HG03460 (cell line): ENCODE measurements around the gene SIPA1L3.

ENCODE experiments used
- ATAC-seq: cut with Tn5 transposase; IDR thresholded peaks from one replicate; pipeline ENCODE4 v1.9.1; 2021; ENCODE audit not compliant: unreplicated experiment

The SIPA1L3 gene

GRCh38 chr19:37975596-37976515 is 68.8 kb downstream of the SIPA1L3 start:
- ATAC-seq = no peak

DNA sequence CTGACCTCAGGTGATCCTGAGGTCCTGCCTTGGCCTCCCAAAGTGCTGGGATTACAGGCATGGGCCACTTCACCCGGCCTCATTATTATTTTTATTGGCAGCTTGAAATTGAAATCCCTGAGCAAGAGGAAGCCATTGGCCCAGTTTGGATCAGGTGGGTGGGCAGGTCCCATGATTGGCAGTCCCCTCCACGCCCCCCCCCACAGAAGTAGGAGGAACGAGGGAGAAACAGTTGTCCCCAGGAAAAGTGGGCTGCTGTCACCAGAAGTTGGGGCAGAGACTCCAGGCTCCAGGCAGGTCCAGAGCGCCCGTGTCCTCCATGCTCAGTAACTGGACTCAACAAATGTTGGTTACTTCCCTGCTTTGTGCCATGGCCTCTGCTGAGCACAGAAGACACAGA is 70.4 kb downstream of the SIPA1L3 start:
- no peak for ATAC-seq

DNA sequence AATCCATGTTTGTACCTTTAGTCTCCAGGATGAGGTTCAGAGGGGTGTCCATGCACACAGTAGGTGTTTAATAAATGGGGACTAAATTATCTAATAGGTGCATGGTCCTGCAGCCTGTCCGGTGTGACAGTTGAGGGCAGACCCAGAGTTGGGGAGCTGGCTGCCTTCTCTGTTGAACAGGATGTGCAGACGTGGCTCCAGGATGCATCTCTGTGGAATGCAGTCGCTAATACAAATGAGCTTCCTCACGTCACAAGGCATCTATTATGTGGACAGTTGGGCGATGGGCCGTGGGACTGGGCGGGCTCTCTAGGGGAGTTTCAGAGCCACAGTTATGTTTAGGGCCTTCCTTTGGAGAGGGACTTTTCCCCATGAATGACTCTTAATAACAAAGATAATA is 71.0 kb downstream of the SIPA1L3 start:
- no peak for ATAC-seq

DNA sequence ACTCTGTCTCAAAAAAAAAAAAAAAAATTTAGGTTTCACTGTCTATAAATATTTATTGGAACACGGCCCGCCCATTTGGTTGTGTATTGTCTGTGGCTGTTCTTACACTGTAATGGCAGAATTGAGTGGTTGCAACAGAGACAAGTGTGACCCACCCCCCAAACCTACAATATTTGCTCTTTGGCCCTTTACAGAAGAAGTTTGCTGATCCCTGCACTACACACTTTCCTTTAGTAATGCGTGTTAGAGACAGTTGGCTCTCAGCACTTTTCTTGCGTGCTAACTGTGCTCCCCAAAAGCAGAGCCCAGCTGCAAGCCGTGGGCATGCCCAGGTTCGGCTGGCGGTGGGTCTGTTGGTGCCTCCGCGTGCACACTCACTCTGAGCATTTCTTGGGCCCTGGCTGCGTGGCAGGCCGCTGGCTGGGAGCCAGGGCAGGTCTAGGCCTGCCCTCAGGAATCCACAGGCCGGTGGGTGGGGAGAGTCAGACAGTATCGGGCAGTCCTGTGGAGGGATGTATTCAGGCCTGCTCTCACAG is 72.6 kb downstream of the SIPA1L3 start:
- no peak for ATAC-seq

DNA sequence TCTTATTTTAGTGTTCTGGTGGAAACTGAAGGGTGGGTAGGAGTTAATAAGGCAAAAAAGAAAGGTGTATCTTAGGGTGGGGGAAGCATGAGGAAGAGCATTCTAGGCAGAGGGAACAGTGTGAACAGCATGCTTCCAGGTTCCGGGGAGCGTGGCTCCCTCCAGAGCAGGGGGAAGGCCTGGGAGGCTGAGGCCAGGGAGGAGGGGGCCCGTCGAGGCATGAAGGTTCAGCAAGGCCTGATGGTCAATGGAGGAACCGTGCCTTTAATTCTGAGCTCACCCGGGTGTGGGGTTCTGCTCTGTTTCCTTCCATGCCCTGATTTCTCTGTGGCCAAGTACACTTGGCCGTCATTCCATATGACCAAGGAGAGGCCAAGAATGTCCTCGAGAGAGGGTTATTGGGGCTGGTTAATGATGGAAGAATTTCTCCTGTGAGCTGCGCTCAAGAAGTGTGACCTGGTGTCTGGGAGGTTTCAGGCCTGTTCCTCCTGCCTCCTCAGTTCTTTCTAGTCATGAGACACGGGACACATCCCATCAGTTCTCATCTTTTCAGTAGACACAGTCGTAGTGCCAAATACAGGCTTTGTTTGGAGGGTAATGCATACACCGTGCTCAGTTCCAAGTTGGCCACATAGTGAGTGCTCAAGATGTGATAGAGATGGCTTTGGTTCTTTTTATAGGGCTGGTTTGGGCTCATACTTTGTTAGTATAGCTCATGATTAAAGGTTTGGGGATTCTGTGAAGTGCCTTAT is 73.6 kb downstream of the SIPA1L3 start:
- ATAC-seq = no peak

GRCh38 chr19:37981785-37982475 is 74.9 kb downstream of the SIPA1L3 start:
- ATAC-seq = no peak

DNA sequence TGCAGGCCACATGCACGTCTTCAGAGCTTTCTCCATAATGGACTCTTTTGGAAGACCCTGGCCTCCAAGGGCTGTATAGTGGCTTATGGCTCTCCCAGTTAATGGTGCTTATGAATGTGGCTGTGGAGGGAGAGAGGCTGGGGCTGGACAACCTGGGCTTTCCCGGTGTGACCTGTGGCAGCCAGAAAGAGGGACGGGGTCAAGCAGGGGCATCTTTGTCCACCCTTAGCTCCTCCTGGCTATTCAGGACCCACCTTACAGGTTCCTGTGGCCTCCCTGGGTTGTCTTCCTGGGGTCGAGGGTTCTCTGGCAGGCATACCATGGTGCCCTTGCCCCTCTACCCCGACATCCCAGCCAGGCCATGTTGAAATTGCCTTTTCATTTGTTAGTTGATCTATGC is 75.6 kb downstream of the SIPA1L3 start:
- no peak for ATAC-seq

DNA sequence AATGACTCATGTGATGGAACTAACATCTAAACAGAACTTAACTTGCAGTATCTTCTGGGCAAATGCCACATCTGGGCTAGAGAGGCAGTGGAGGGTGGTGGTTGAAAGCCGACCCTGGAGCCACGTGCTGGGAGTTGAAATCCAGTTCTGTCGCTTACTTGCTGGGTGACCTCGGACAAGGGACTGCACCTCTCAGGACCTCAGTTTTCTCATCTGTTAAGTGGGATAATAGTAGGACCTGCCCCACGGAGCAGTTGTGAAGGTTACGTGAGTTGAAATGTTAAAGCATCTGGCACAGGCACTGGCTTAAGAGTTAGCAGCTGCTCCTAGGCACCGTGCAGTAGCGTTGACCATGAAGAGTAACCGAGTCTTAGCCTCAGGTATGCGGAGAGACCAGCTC is 76.1 kb downstream of the SIPA1L3 start:
- no peak for ATAC-seq

GRCh38 chr19:37983916-37984315 is 76.9 kb downstream of the SIPA1L3 start:
- ATAC-seq = no peak

DNA sequence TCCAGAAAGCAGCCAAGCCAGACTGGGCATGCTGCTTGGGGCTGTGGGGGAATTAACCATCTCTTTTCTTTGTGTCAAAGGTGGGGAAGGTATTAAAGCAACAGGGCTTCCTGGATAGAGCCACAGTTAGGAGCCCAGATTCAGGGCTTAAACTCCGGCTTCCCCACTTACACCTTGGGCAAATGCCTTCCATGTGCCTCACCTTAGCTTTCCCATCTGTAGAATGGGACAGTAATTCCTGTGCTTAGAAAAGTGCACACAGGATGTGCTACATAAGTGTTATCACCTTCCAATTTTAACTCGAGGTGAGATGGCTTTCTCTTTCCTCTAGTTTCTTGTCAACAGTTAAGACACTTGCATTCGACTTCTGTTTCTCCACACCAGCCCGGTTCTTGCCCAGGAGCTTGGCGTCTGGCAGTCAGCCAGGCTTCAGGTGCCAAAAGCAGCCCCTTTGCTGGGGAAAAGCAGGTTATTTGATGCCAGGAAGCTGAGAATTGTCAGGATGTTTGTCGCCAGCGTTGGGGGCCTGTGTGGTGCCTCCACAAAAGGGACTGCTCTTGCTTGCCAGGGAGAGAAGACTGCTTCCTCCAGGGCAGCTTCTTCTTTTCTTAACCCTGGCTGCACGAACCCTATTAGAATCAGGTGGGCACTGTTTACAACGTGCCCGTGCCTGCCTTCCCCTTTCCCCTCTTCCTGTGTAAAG is 79.2 kb downstream of the SIPA1L3 start:
- ATAC-seq = no peak

DNA sequence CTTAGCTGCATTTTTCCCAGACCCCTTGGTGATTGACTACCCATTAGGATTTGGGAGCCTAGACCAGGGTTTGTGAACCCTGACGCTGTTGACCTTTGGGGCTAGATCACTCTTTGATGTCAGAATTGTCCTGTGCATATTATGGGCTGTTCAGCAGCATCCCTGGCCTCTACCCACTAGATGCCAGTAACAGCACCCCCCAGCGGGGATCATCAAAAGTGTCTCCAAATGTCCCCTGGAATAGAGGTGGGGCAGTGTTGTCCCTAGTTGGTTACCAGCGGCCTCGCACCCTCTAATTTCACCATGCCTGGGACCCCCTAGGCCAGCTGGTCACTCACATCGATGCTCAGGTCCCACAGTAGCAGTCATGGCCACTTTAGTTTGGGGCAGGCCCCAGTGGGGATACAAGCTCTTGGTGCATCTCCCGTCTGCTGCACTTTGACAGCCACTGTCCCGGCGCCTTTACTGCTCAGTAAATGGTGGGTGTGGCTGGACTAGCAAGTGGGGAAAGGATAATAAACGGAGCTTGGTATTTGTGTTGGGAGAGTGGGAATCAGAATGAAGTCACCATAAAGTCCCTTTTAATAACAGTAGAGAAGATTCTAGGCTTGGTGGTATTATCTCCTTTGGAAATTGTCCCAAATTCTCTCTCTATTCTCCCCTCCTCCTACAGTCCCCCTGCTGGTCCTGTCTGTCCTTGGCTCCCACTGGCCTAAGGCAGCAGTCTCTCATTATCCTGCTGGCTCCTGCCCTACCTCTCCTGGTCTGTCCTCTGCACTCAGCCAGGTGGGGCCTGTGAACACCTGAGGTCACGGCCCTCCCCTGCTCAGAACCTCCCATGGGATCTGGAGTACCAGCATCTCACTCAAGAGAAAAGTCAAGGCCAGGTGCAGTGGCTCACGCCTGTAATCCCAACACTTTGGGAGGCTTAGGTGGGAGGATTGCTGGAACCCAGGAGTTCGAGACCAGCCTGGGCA is 80.6 kb downstream of the SIPA1L3 start:
- no peak for ATAC-seq

DNA sequence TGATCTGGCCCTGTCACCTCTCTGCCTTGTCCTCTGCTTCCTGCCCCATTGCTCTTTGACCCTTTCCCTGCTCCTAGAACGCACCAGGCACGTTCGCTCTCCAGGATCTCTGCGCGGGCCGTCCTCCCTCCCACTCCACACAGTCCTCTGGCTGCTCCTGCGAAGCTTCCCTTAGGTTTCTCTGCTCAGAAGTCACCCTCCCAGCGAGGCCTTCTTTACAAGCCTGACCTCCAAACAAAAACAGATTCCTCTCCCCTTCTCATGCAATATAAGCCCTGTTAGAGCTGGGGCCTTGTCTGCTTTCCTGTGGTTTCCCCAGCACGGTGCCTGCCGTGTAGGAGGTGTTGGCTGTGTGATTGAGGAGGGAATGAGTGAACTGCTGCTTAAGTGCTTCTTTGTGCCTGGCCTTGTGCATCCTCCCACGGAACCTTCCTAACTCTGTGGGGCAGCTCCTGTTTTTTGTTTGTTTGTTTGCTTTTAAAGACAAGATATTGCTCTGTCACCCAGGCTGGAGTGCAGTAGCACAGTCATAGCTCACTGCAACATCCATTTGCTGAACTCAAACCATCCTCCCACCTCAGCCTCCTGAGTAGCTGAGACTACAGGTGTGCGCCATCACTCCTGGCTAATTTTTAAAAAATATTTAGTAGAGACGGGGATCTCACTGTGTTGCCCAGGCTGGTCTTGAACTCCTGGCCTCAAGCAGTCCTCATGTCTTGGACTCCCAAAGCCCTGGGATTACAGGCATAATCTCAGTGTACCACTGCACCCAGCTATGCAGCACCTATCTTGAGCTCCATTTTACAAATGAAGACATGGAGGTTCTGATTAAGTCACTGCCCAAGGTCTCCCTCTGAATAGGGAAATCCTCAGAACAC is 82.0 kb downstream of the SIPA1L3 start:
- no peak for ATAC-seq

DNA sequence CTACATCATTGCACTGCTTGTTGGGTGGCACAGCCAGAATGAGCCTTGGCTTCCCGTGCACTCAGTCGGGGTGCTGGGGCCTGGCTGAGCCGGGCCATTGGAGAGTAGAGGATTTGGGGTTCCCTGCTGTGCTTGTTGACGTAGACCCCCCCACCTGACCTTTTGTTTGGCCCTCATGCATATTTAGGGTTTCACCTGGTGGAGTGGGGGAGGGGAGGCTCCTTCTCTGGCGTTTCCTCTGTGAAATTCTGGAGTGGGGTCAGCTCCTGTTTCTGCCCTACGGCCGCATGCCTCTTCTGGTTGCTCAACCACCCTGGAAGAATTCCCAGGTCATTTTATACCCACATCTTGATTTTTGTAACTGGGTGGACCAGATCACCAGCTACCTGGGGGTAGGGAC is 82.8 kb downstream of the SIPA1L3 start:
- no peak for ATAC-seq

DNA sequence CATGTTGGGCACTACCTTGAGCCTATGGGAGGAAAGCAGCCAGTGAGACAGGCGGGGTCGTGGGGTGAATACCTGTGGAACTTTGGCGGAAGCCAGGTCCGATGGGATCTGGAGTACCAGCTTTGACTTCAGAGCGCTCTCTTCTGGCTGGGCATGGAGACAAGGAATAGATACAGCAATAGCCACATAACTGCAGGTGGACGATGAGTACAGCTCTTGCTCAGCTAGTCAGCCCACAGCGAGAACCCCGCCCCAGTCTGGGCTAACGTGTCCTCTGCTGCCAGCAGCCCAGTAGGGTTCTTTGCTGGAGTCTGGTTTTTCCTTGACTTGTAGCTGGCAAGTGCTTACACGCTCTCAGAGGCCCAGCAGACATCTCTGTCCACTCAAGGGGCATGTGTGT is 83.4 kb downstream of the SIPA1L3 start:
- no peak for ATAC-seq

DNA sequence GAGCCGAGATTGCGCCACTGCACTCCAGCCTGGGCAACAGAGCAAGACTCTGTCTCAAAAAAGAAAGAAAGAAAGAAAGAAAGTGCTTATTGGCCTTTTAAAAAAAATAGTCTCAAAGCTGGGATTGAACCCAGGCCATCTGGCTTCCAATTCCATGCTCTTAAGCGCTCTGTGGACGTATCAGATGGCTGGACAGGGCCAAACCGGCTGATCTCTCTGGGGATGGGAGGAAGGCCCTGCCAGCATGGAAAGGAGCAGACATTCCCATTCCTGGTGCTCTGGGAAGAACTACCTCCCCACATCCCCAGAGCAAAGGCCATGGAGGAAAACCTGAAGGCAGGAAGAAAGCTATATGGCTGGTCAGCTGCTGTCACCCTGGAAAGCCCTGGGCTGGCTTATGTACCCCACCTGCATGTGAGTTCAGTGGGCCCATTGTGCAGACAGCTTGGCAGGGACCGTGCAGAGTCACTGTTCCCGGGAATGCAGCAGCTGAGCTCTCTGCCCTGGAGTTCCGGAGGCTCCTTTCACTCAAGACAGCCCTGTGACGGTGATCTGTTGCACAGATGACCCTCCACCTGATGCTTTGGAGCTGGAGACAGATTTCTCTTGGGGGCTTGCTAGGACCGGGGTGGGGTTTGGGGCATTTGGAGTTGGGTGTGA is 84.3 kb downstream of the SIPA1L3 start:
- no peak for ATAC-seq

DNA sequence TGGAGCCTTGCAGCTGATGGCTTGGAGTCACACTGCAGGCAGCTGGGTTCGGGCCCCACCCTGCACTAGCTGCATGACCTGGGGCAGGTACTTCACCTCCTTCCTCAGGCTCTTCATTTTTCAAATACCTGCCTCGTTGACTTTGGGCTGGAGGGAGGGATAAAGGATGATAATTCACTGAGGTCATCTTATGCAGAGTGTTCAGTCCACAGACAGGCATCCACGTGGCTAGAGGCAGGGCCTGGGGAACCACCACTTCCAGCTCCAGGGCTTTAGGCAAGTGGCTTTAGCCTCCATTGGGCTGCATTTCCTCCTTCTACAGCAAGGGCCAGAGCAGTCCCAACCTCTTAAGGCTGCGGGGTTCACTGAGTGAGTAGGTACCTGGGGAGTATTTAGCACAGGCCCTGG is 84.8 kb downstream of the SIPA1L3 start:
- ATAC-seq = no peak

DNA sequence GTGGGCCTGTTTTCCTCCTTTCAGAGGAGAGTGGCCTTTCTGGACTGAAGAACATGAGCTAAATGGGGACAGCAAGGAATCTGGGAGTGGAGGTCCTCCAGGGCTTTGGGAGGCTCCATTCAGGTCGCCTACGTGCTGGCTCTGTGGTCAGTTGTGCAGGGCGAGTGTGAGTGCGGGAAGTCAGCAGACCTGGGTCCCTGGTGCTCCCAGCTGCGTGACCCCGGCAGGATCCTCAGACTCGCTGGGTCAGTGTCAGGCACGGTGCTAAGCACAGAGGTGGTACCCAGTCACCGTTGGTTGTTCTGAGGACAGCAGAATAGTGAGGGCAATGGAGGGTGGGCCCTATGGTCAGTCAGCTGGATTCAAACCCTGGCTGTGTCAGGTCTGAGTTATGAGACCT is 85.8 kb downstream of the SIPA1L3 start:
- no peak for ATAC-seq

DNA sequence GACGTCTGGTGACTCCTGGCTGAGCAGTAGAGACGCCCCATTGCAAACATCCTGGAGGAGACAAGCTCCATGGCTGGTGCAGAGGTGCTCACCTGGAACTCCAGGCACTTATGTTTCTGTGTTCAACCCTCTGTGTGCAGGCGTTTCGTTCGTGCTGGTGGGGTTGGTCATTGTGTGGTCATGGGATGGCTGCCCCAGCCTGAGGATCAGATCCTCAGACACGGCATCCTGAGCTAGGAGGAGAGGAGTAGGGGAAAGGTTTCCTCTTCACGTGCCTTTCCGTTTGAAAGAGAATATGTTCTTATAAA is 87.8 kb downstream of the SIPA1L3 start:
- no peak for ATAC-seq
